GM23338 (cell line): Measurements from ENCODE around the gene CABP4. TPM values are rescaled to one million over a fixed set of nuclear protein-coding genes. Genes with fewer than 3 reads are reported as not detected.

Experiments
- ATAC-seq: fragments of 200-7000 bp; cut with Tn5 transposase; 3 replicates; pipeline ENCODE4 v1.9.1; 2020
- DNase-seq: peaks from one replicate; pipeline ENCODE4 v3.0.0-alpha.2; 2015; ENCODE audit warnings: low spot score
- H2AFZ ChIP-seq: fragments of 200-600 bp; sonication (generic); 2 replicates; pipeline ENCODE4 v1.8.0; 2016; ENCODE audit warnings: antibody characterized with exemption, mild to moderate bottlenecking, moderate library complexity
- H3F3A ChIP-seq: fragments of 200-600 bp; sonication (generic); replicated peaks from 2 replicates; pipeline ENCODE4 v1.8.0; 2017; ENCODE audit warnings: antibody characterized with exemption, mixed run types, low read depth
- H3K27ac ChIP-seq: fragments of 200-600 bp; sonication (generic); 2 replicates; pipeline ENCODE4 v1.6.1; 2016; ENCODE audit warnings: low read depth
- H3K27me3 ChIP-seq: fragments of 200-600 bp; sonication (generic); 2 replicates; pipeline ENCODE4 v1.8.0; 2016; ENCODE audit warnings: mild to moderate bottlenecking, mixed run types, moderate library complexity; ENCODE audit not compliant: insufficient read depth
- H3K36me3 ChIP-seq: fragments of 200-600 bp; sonication (generic); 2 replicates; pipeline ENCODE4 v1.8.0; 2016; ENCODE audit warnings: mild to moderate bottlenecking; ENCODE audit not compliant: insufficient read depth
- H3K4me1 ChIP-seq: fragments of 200-600 bp; sonication (generic); 2 replicates; pipeline ENCODE4 v1.8.0; 2016; ENCODE audit warnings: mild to moderate bottlenecking, moderate library complexity; ENCODE audit not compliant: insufficient read depth
- H3K4me2 ChIP-seq: fragments of 200-600 bp; sonication (generic); 2 replicates; pipeline ENCODE4 v1.7.1; 2017; ENCODE audit warnings: mixed run types
- H3K4me3 ChIP-seq: fragments of 200-600 bp; sonication (generic); 2 replicates; pipeline ENCODE4 v1.6.1; 2016; ENCODE audit warnings: mixed run types
- H3K79me2 ChIP-seq: fragments of 200-600 bp; sonication (generic); replicated peaks from 2 replicates; pipeline ENCODE4 v1.8.0; 2017; ENCODE audit warnings: mild to moderate bottlenecking; ENCODE audit not compliant: insufficient read depth
- H3K9me2 ChIP-seq: fragments of 200-600 bp; sonication (generic); 2 replicates; pipeline ENCODE4 v1.8.0; 2017; ENCODE audit not compliant: insufficient read depth
- H4K20me1 ChIP-seq: fragments of 200-600 bp; sonication (generic); replicated peaks from 2 replicates; pipeline ENCODE4 v1.8.0; 2017; ENCODE audit warnings: mild to moderate bottlenecking; ENCODE audit not compliant: insufficient read depth
- H3K27ac Mint-ChIP-seq: 2 replicates; pipeline ENCODE4 v1.8.0; 2020; ENCODE audit warnings: inconsistent platforms, mild to moderate bottlenecking, moderate library complexity, mixed read lengths
- H3K27me3 Mint-ChIP-seq: 3 replicates; pipeline ENCODE4 v1.8.0; 2022; ENCODE audit warnings: low read depth, mild to moderate bottlenecking, moderate library complexity, mixed read lengths, inconsistent platforms; ENCODE audit not compliant: insufficient read depth, poor library complexity
- H3K36me3 Mint-ChIP-seq: 3 replicates; pipeline ENCODE4 v1.8.0; 2021; ENCODE audit warnings: low read depth, mild to moderate bottlenecking, inconsistent platforms, moderate library complexity, mixed read lengths
- H3K4me1 Mint-ChIP-seq: 3 replicates; pipeline ENCODE4 v1.8.0; 2020; ENCODE audit warnings: mild to moderate bottlenecking, inconsistent platforms, mixed read lengths
- H3K4me3 Mint-ChIP-seq: 3 replicates; pipeline ENCODE4 v1.8.0; 2021; ENCODE audit warnings: moderate library complexity, mild to moderate bottlenecking, inconsistent platforms, mixed read lengths
- H3K9me3 Mint-ChIP-seq: 3 replicates; pipeline ENCODE4 v1.8.0; 2020; ENCODE audit warnings: moderate library complexity, mild to moderate bottlenecking, inconsistent platforms, mixed read lengths
- EZH2phosphoT487 ChIP-seq: fragments of 200-600 bp; sonication (generic); IDR thresholded peaks from one replicate; pipeline ENCODE4 v1.8.1; 2018; ENCODE audit warnings: antibody characterized with exemption; ENCODE audit not compliant: unreplicated experiment
- JUNB ChIP-seq: IDR thresholded peaks from one replicate; pipeline ENCODE4 v1.6.1; 2016; ENCODE audit warnings: antibody characterized with exemption; ENCODE audit not compliant: unreplicated experiment
- NANOG ChIP-seq: IDR thresholded peaks from 2 replicates; pipeline ENCODE4 v1.6.1; 2016; ENCODE audit warnings: antibody characterized with exemption, borderline replicate concordance
- POLR2AphosphoS5 ChIP-seq: IDR thresholded peaks from 2 replicates; pipeline ENCODE4 v1.6.1; 2016; ENCODE audit warnings: antibody characterized with exemption, low read depth
- ZNF331 ChIP-seq: fragments of 250-450 bp; sonication (Bioruptor Pico); IDR thresholded peaks from 2 replicates; pipeline ENCODE4 v1.5.0; 2020; ENCODE audit warnings: low read depth, mild to moderate bottlenecking, moderate library complexity
- polyA plus RNA-seq: library from polyadenylated mRNA; unstranded; fragments of >200 nt; fragmentation: Nextera tagmentation; extraction: Ambion mirVana; gene quantifications from 2 replicates; pipeline ENCODE4 v1.2.1, GENCODE V29; 2016
- total RNA-seq: library from RNA; depleted of rRNA; stranded (reverse); fragments of >200 nt; shearing (Covaris generic); gene quantifications from 2 replicates; pipeline ENCODE4 v1.2.3, GENCODE V29; 2014
- TF ChIP-seq, protein P1 (sequence below): IDR thresholded peaks from one replicate; pipeline ENCODE4 v1.6.1; 2018; ENCODE audit warnings: antibody characterized with exemption; ENCODE audit not compliant: unreplicated experiment
- TF ChIP-seq, protein P2 (sequence below), 2 experiments: fragments of 200-600 bp in 1 of 2; sonication (generic) in 1 of 2; conservative IDR thresholded peaks; 2 replicates each; pipeline versions ENCODE4 v1.5.1 to v1.6.1; 2016 to 2017; ENCODE audit warnings: antibody characterized with exemption in 2 of 2, low read depth in 2 of 2, mild to moderate bottlenecking in 2 of 2, moderate library complexity in 1 of 2

The CABP4 gene
- total and polyA plus RNA-seq, 2 experiments from 2014 or later: 0.28 TPM; not detected in 1

DNA sequence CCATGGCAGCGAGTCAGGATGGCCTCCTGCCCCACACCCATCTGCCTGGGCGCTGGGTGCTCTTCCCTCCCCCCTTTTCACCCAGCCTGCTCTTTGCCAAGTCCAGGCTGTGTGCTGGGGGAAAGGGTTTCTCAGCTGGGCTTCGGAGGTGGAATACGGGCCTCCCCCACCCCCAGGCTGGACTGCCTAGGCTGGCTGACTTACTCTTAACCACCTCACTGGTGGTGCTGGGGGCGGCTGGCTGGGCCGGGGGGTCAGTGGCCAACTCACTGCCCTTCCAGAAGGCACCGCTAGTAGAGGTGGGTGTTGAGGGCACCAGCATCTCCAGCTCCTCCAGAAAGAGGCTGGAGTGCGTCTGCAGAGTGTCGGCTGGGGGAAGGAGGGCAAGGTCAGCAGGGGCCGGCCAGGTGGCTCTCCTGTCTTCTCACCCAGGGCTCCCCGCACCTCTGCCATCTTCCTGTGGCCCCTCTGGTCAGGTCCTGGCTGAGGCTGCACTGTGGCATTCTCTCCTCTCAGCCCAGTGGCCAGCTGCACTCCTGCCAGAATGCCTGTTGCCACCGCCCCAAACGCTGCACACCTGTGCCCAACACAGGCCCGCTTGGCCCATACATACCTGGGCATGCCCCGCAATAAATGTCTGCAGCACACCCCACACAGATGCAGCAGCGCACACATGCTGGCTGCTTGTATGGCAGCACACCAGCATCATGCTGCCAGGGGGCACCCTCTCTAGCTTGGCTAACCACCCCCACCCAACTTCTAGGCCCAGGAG lies 40.3 kb downstream of the CABP4 start (continued):
- TF ChIP-seq, protein P1, sequence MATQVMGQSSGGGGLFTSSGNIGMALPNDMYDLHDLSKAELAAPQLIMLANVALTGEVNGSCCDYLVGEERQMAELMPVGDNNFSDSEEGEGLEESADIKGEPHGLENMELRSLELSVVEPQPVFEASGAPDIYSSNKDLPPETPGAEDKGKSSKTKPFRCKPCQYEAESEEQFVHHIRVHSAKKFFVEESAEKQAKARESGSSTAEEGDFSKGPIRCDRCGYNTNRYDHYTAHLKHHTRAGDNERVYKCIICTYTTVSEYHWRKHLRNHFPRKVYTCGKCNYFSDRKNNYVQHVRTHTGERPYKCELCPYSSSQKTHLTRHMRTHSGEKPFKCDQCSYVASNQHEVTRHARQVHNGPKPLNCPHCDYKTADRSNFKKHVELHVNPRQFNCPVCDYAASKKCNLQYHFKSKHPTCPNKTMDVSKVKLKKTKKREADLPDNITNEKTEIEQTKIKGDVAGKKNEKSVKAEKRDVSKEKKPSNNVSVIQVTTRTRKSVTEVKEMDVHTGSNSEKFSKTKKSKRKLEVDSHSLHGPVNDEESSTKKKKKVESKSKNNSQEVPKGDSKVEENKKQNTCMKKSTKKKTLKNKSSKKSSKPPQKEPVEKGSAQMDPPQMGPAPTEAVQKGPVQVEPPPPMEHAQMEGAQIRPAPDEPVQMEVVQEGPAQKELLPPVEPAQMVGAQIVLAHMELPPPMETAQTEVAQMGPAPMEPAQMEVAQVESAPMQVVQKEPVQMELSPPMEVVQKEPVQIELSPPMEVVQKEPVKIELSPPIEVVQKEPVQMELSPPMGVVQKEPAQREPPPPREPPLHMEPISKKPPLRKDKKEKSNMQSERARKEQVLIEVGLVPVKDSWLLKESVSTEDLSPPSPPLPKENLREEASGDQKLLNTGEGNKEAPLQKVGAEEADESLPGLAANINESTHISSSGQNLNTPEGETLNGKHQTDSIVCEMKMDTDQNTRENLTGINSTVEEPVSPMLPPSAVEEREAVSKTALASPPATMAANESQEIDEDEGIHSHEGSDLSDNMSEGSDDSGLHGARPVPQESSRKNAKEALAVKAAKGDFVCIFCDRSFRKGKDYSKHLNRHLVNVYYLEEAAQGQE: no peak
- TF ChIP-seq POLR2AphosphoS5: no peak
- no peak for TF ChIP-seq EZH2phosphoT487

- no peak overlapping the region for H3K4me3 ChIP-seq
- H3K36me3 ChIP-seq: peaks cover 3% of the 10 kb centered on the region; the same call in 1 of the 2 replicates
- H3K4me1 ChIP-seq: no peaks in the 10 kb centered on the region
- Mint-ChIP-seq H3K4me1 (no peaks in the 10 kb centered on the region), H3K9me3 (no peaks in the 10 kb centered on the region), H3K27ac (no peak overlapping the region), H3K36me3 (peaks cover 7% of the 10 kb centered on the region; the same call in 2 of the 3 replicates), H3K27me3 (peaks cover 3% of the 10 kb centered on the region), H3K4me3 (no peak overlapping the region)
- ATAC-seq (no peak), DNase-seq (no peak)
- TF ChIP-seq ZNF331 (CRISPR knock-in tag) (no peak), JUNB (no peak), NANOG (no peak)
- TF ChIP-seq, protein P2, sequence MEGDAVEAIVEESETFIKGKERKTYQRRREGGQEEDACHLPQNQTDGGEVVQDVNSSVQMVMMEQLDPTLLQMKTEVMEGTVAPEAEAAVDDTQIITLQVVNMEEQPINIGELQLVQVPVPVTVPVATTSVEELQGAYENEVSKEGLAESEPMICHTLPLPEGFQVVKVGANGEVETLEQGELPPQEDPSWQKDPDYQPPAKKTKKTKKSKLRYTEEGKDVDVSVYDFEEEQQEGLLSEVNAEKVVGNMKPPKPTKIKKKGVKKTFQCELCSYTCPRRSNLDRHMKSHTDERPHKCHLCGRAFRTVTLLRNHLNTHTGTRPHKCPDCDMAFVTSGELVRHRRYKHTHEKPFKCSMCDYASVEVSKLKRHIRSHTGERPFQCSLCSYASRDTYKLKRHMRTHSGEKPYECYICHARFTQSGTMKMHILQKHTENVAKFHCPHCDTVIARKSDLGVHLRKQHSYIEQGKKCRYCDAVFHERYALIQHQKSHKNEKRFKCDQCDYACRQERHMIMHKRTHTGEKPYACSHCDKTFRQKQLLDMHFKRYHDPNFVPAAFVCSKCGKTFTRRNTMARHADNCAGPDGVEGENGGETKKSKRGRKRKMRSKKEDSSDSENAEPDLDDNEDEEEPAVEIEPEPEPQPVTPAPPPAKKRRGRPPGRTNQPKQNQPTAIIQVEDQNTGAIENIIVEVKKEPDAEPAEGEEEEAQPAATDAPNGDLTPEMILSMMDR (conservative IDR thresholded peaks at IDR 0.05; ENCODE audit: low read depth in 2 of 2): no peak
- H3K27ac ChIP-seq: no peak overlapping the region
- no peaks in the 10 kb centered on the region for H3K9me2 ChIP-seq
- H2AFZ ChIP-seq: no peak overlapping the region
- H3K27me3 ChIP-seq: no peaks in the 10 kb centered on the region
- no peak overlapping the region for H3K4me2 ChIP-seq
- H3K79me2 ChIP-seq: no peaks in the 10 kb centered on the region
- no peaks in the 10 kb centered on the region; the same call in 1 of the 2 replicates for H4K20me1 ChIP-seq
- H3F3A ChIP-seq: 0 out of 2 replicates have a peak, but pooled peaks cover 3% of the 10 kb centered on the region
These were observed 41.0 kb downstream of the CABP4 start for GRCh38 chr11:67496113-67496512.
